ENCODE data around the gene ARHGEF12. TPM values are rescaled to one million over a fixed set of nuclear protein-coding genes. Genes with fewer than 3 reads are reported as not detected.

The ARHGEF12 gene
- total and polyA plus RNA-seq, 7 donors, result 18.6 to 129 (median 80.5) TPM

DNA sequence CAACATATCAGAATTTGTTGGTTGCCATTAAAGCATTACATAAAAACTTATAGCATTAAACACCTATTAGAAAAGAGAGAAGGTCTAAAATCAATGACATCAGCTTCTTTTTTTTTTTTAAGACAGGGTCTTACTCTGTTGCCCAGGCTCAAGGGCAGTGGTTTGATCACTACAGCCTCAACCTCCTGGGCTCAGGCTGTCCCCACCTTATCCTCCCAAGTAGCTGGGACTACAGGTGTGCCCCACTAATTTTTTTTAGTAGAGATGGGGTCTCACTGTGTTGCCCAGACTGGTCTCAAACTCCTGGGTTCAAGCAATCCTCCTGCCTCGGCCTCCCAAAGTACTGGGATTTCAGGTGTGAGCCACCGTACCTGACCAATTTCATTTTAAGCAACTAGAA lies 57.9 kb downstream of the ARHGEF12 start:
- Histone ChIP-seq H3K27ac (no peak overlapping the region), H3K9me3 (no peaks in the 10 kb centered on the region), H3K4me3 (no peak overlapping the region), H3K4me1 (peaks cover 0 to 49% (median 28%) of the 10 kb centered on the region in 4 donors), H3K36me3 (no peaks in the 10 kb centered on the region), H3K27me3 (no peaks in the 10 kb centered on the region)
- intact Hi-C loops (cut with DNase I), result no loop called here
- TF ChIP-seq, protein P1, sequence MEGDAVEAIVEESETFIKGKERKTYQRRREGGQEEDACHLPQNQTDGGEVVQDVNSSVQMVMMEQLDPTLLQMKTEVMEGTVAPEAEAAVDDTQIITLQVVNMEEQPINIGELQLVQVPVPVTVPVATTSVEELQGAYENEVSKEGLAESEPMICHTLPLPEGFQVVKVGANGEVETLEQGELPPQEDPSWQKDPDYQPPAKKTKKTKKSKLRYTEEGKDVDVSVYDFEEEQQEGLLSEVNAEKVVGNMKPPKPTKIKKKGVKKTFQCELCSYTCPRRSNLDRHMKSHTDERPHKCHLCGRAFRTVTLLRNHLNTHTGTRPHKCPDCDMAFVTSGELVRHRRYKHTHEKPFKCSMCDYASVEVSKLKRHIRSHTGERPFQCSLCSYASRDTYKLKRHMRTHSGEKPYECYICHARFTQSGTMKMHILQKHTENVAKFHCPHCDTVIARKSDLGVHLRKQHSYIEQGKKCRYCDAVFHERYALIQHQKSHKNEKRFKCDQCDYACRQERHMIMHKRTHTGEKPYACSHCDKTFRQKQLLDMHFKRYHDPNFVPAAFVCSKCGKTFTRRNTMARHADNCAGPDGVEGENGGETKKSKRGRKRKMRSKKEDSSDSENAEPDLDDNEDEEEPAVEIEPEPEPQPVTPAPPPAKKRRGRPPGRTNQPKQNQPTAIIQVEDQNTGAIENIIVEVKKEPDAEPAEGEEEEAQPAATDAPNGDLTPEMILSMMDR (IDR thresholded peaks at IDR 0.05), result no peak
- 100% methylated on average over 2 of the region's 2 CpGs for WGBS, 2 donors
- DNase-seq, result no peak

DNA sequence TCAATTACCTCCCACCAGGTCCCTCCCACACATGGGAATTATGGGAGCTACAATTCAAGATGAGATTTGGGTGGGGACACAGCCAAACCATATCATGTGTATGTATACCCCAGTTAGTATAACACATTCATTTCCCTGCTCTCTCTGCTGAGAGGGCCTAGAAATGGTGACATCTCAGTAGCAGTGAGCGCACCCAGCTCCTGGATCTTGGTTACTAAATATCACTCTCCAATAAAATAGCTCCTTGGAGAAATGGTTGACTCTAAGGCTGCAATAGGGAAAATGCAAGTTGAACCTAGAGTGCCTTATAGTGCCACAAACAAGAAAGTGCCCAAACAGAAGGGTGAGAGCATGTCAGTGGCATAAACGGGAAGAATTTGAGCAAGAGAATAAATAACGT lies 59.6 kb downstream of the ARHGEF12 start:
- Histone ChIP-seq H3K4me3 (no peak overlapping the region), H3K36me3 (no peaks in the 10 kb centered on the region), H3K27me3 (no peaks in the 10 kb centered on the region), H3K4me1 (peaks cover 0 to 59% (median 42%) of the 10 kb centered on the region in 4 donors), H3K9me3 (no peaks in the 10 kb centered on the region), H3K27ac (no peak overlapping the region)
- TF ChIP-seq, protein P1 (IDR thresholded peaks at IDR 0.05), result no peak
- no peak for TF ChIP-seq POLR2A (IDR thresholded peaks at IDR 0.05)
- no peak for TF ChIP-seq EP300 (IDR thresholded peaks at IDR 0.05)
- TF ChIP-seq POLR2AphosphoS5 (IDR thresholded peaks at IDR 0.05), result no peak
- 94 to 95% methylated on average over 3 of the region's 3 CpGs for WGBS, 2 donors
- intact Hi-C loops (cut with DNase I), result loop anchor here (5.0 kb wide), 1 partner anchor 38 kb away; no protein-coding TSS in a partner anchor
- no peak for DNase-seq

DNA sequence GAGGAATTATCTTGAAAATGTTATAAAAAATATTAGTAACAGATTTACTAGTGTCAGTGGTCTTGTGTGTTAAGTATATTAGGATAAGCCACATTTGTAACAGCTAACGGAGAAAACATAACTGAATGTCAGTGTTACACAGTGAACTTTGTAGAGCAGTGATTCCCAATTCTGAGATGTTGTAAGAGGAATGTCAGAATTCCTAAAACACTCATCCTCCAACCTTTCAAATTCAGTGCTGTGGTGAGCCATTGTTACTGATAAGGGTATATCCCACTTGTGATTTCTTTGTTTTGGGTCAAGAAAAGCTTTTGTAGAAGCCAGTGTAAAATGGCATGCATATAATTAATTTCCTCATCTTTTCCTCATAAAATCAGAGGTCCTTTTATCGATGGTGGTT lies 61.9 kb downstream of the ARHGEF12 start:
- no peak for DNase-seq
- H3K4me3 ChIP-seq, result no peak overlapping the region
- no peak for TF ChIP-seq POLR2AphosphoS5 (IDR thresholded peaks at IDR 0.05)
- TF ChIP-seq POLR2A (IDR thresholded peaks at IDR 0.05), result no peak
- TF ChIP-seq, protein P1 (IDR thresholded peaks at IDR 0.05), result no peak
- no peak for TF ChIP-seq EP300 (IDR thresholded peaks at IDR 0.05)
- no peak overlapping the region for H3K27ac ChIP-seq
- H3K9me3 ChIP-seq, result no peaks in the 10 kb centered on the region
- intact Hi-C loops (cut with DNase I), result loop anchor here (5.0 kb wide), 1 partner anchor 41 kb away; no protein-coding TSS in a partner anchor
- WGBS, 2 donors, result 89 to 90% methylated on average over 2 of the region's 2 CpGs
- H3K27me3 ChIP-seq, result no peaks in the 10 kb centered on the region
- H3K4me1 ChIP-seq, result peaks cover 0 to 48% (median 33%) of the 10 kb centered on the region in 4 donors
- no peaks in the 10 kb centered on the region for H3K36me3 ChIP-seq

GRCh38 chr11:120399307-120399706 lies 63.1 kb downstream of the ARHGEF12 start:
- Histone ChIP-seq H3K27me3 (no peaks in the 10 kb centered on the region), H3K9me3 (no peaks in the 10 kb centered on the region), H3K4me3 (no peak overlapping the region), H3K4me1 (peaks cover 0 to 55% (median 37%) of the 10 kb centered on the region in 4 donors), H3K36me3 (no peaks in the 10 kb centered on the region), H3K27ac (no peak overlapping the region)
- intact Hi-C loops (cut with DNase I), result loop anchor here (5.0 kb wide), 1 partner anchor 42 kb away; no protein-coding TSS in a partner anchor
- TF ChIP-seq POLR2AphosphoS5 (IDR thresholded peaks at IDR 0.05) (no peak), EP300 (IDR thresholded peaks at IDR 0.05) (no peak), POLR2A (IDR thresholded peaks at IDR 0.05) (no peak)
- TF ChIP-seq, protein P1 (IDR thresholded peaks at IDR 0.05), result no peak
- no peak for DNase-seq
- 74 to 78% methylated on average over 2 of the region's 2 CpGs for WGBS, 2 donors

Data from sigmoid colon (tissue), 7 donors.